Measurements from ENCODE around the gene TNS3. TPM values are rescaled to one million over a fixed set of nuclear protein-coding genes. Genes with fewer than 3 reads are reported as not detected.

TNS3 gene
- total and polyA plus RNA-seq, 7 donors: 17.4 to 43.8 (median 28.8) TPM

DNA sequence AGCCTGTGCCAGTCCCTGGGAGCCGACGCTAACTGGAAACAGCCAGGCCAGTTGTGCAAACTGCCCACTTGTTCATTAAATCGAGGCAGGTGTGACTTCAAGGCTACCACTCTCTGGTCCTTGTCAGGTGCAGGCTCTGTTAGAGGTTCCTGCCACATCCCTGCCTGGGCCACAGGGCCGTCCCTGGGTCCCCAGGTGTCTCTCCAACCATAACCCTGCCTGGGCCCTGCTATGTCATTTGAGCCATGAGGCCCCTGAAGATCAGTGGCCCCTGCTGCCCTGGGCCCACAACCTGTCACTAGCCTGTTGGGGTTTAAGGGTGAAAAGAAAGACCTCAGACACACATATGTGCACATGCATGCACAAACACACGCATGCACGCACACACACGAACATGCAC lies 326.9 kb downstream of the TNS3 start:
- WGBS, 2 donors: 82 to 88% methylated on average over 7 of the region's 7 CpGs
- intact Hi-C loops (cut with DNase I): loop anchor here (2.0 to 10.0 kb wide), 3 partner anchors 74 to 700 kb away; no protein-coding TSS in a partner anchor
- H3K4me3 ChIP-seq: no peak overlapping the region
- no peaks in the 10 kb centered on the region for H3K27me3 ChIP-seq
- H3K27ac ChIP-seq: peak overlapping the region; percentile 86 to 95 (median 92)
- TF ChIP-seq EP300 (IDR thresholded peaks at IDR 0.05) (no peak), POLR2AphosphoS5 (IDR thresholded peaks at IDR 0.05) (no peak), POLR2A (IDR thresholded peaks at IDR 0.05) (no peak)
- TF ChIP-seq, protein P1, sequence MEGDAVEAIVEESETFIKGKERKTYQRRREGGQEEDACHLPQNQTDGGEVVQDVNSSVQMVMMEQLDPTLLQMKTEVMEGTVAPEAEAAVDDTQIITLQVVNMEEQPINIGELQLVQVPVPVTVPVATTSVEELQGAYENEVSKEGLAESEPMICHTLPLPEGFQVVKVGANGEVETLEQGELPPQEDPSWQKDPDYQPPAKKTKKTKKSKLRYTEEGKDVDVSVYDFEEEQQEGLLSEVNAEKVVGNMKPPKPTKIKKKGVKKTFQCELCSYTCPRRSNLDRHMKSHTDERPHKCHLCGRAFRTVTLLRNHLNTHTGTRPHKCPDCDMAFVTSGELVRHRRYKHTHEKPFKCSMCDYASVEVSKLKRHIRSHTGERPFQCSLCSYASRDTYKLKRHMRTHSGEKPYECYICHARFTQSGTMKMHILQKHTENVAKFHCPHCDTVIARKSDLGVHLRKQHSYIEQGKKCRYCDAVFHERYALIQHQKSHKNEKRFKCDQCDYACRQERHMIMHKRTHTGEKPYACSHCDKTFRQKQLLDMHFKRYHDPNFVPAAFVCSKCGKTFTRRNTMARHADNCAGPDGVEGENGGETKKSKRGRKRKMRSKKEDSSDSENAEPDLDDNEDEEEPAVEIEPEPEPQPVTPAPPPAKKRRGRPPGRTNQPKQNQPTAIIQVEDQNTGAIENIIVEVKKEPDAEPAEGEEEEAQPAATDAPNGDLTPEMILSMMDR (IDR thresholded peaks at IDR 0.05): no peak
- H3K4me1 ChIP-seq: peaks cover 0 to 52% (median 28%) of the 10 kb centered on the region in 4 donors
- no peaks in the 10 kb centered on the region for H3K36me3 ChIP-seq
- DNase-seq: no peak
- H3K9me3 ChIP-seq: no peaks in the 10 kb centered on the region

DNA sequence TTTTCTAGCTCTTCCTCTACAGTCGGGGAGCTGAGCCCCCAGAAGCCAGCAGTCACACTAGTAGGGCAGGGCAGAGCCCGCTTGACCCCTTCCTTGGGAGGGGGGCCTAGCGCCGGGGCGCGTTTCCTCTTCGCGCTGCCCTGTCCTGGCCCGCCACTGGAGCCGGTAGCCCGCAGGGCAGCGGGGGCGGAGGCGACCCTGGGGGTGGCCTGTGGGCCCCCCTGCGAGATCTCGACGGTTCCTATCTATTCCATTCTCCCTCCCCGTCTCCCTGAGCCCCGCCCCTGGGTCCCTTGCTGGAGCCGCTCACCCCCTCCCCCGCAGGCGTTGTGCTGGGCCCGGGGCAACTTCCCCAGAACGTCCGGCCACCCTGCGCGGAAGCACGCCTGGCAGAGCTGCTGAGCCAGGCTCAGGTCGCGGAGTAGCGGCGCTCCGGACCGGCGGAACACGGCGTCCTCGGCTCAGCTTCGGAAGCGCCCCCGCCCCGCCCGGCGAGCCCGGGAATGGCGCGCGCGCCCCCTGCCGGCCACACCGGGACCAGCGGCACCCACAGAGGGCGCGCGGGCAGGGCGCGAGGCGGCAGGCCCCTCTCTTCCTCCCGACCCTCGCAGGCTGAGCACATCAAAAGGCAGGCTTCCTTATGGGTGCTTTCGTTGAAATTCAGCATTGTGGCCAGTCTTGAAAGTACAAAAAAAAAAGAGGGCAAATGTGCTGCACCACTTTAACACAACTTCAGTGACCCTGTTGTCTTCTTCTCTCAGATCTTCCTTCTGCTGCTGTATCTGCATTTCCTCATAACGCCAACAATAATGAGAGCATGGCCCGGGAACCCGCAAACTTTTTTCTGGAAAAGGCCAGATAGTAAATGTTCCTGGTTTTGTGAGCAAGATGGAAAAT lies 327.6 kb downstream of the TNS3 start:
- TF ChIP-seq POLR2A (IDR thresholded peaks at IDR 0.05): no peak
- no peak for TF ChIP-seq EP300 (IDR thresholded peaks at IDR 0.05)
- peak in 3 of 4 donors; percentile 63 to 78 (median 69) for TF ChIP-seq POLR2AphosphoS5 (IDR thresholded peaks at IDR 0.05)
- TF ChIP-seq, protein P1 (IDR thresholded peaks at IDR 0.05): peak in 3 of 4 experiments; percentile 24 to 99 (median 50)
- no peaks in the 10 kb centered on the region for H3K36me3 ChIP-seq
- H3K27me3 ChIP-seq: no peaks in the 10 kb centered on the region
- intact Hi-C loops (cut with DNase I): loop anchor here (2.0 to 10.0 kb wide), 3 partner anchors 74 to 700 kb away; no protein-coding TSS in a partner anchor
- WGBS, 2 donors: 1 to 2% methylated on average over 64 of the region's 64 CpGs
- H3K9me3 ChIP-seq: no peaks in the 10 kb centered on the region
- H3K4me1 ChIP-seq: peaks cover 0 to 50% (median 27%) of the 10 kb centered on the region in 4 donors
- peak overlapping the region; percentile 33 to 67 (median 60) for H3K4me3 ChIP-seq
- peak overlapping the region; percentile 86 to 95 (median 92) for H3K27ac ChIP-seq
- DNase-seq: peak; percentile 91

DNA sequence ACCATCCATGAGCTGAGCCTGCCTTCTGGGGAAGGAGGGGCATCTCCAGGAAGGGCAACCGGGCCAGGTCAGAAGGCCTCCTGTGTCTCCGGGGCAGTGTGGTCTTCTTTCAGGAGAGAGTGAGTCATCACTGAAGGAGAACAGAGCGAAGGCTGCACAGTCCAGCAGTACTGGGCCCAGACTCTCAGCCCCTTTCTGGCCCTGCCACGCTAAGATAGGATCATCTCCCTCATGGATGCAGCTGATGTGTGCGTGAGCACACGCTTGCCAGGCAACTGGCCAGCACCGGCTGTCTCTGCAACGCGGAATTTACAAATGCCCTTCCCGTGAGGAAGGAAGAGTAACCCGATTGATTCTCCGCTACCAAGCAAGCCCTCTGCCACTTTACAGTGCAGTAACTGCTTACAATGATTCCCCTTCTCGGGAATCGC lies 328.2 kb downstream of the TNS3 start:
- peak; percentile 78 for DNase-seq

DNA sequence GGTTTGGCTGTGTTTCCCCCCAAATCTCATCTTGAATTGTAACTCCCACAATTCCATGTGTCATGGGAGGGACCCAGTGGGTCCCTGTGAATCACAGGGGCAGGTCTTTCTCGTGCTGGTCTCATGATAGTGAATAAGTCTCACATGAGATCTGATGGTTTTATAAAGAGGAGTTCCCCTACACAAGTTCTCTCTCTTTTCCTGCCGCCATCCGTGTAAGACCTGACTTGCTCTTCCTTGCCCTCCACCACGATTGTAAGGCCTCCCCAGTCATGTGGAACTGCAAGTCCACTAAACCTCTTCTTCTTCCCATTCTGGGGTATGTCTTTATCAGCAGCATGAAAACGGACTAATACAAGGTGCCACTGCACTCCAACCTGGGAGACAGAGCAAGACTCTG lies 329.2 kb downstream of the TNS3 start:
- no peaks in the 10 kb centered on the region for H3K9me3 ChIP-seq
- WGBS, 2 donors: 90 to 93% methylated on average over 5 of the region's 5 CpGs
- no peaks in the 10 kb centered on the region for H3K27me3 ChIP-seq
- no peaks in the 10 kb centered on the region for H3K36me3 ChIP-seq
- no peak overlapping the region for H3K4me3 ChIP-seq
- TF ChIP-seq POLR2A (IDR thresholded peaks at IDR 0.05) (no peak), EP300 (IDR thresholded peaks at IDR 0.05) (no peak), POLR2AphosphoS5 (IDR thresholded peaks at IDR 0.05) (no peak)
- TF ChIP-seq, protein P1 (IDR thresholded peaks at IDR 0.05): no peak
- no peak overlapping the region for H3K27ac ChIP-seq
- H3K4me1 ChIP-seq: peaks cover 0 to 36% (median 18%) of the 10 kb centered on the region in 4 donors
- intact Hi-C loops (cut with DNase I): loop anchor here (2.0 to 10.0 kb wide), 3 partner anchors 168 to 1330 kb away; no protein-coding TSS in a partner anchor
- no peak for DNase-seq

More for the DNA sequence above, 328.2 kb downstream of the TNS3 start:
- no peaks in the 10 kb centered on the region for H3K27me3 ChIP-seq
- peak overlapping the region; percentile 86 to 95 (median 92) for H3K27ac ChIP-seq
- no peaks in the 10 kb centered on the region for H3K36me3 ChIP-seq
- H3K4me3 ChIP-seq: peak overlapping the region; percentile 33 to 67 (median 60)
- intact Hi-C loops (cut with DNase I): loop anchor here (2.0 to 10.0 kb wide), 4 partner anchors 73 to 1331 kb away; no protein-coding TSS in a partner anchor
- H3K4me1 ChIP-seq: peaks cover 0 to 43% (median 21%) of the 10 kb centered on the region in 4 donors
- no peaks in the 10 kb centered on the region for H3K9me3 ChIP-seq
- WGBS, 2 donors: 7 to 13% methylated on average over 14 of the region's 14 CpGs
- TF ChIP-seq, protein P1 (IDR thresholded peaks at IDR 0.05): no peak
- peak in 3 of 4 donors; percentile 15 to 37 (median 37) for TF ChIP-seq POLR2AphosphoS5 (IDR thresholded peaks at IDR 0.05)
